HEK293 (cell line): ENCODE data around the gene ZFYVE28.

Experiments used
- EGR2 ChIP-seq: fragments of 450-650 bp; formaldehyde crosslinking; IDR thresholded peaks from 2 replicates; pipeline ENCODE4 v1.5.1; 2016; ENCODE audit warnings: low read depth, missing biosample characterization, missing genetic modification characterization
- SP2 ChIP-seq: fragments of 450-650 bp; formaldehyde crosslinking; IDR thresholded peaks from 2 replicates; pipeline ENCODE4 v1.5.1; 2016; ENCODE audit warnings: missing biosample characterization, missing genetic modification characterization
- WT1 ChIP-seq: fragments of 450-650 bp; formaldehyde crosslinking; IDR thresholded peaks from 2 replicates; pipeline ENCODE4 v1.5.1; 2016; ENCODE audit warnings: missing biosample characterization, missing genetic modification characterization
- ZBTB17 ChIP-seq: fragments of 450-650 bp; formaldehyde crosslinking; IDR thresholded peaks from 2 replicates; pipeline ENCODE4 v1.5.1; 2016; ENCODE audit warnings: missing biosample characterization, missing genetic modification characterization
- ZFHX2 ChIP-seq: fragments of 450-650 bp; formaldehyde crosslinking; conservative IDR thresholded peaks from 2 replicates; pipeline ENCODE4 v1.5.1; 2016; ENCODE audit warnings: missing biosample characterization, missing genetic modification characterization
- ZIC2 ChIP-seq: fragments of 450-650 bp; formaldehyde crosslinking; IDR thresholded peaks from 2 replicates; pipeline ENCODE4 v1.5.1; 2016; ENCODE audit warnings: missing biosample characterization, missing genetic modification characterization
- ZNF155 ChIP-seq: fragments of 450-650 bp; formaldehyde crosslinking; IDR thresholded peaks from 2 replicates; pipeline ENCODE4 v1.5.1; 2016; ENCODE audit warnings: missing biosample characterization, missing genetic modification characterization
- ZNF19 ChIP-seq: fragments of 450-650 bp; formaldehyde crosslinking; IDR thresholded peaks from 2 replicates; pipeline ENCODE4; 2016; ENCODE audit warnings: missing biosample characterization, missing genetic modification characterization, low read depth
- ZNF221 ChIP-seq: fragments of 450-650 bp; formaldehyde crosslinking; IDR thresholded peaks from 2 replicates; pipeline ENCODE4 v1.5.1; 2017; ENCODE audit warnings: missing biosample characterization, missing genetic modification characterization, borderline replicate concordance
- ZNF473 ChIP-seq: fragments of 450-650 bp; formaldehyde crosslinking; IDR thresholded peaks from 2 replicates; pipeline ENCODE4 v1.5.1; 2017; ENCODE audit warnings: missing biosample characterization, missing genetic modification characterization
- ZNF48 ChIP-seq: fragments of 450-650 bp; formaldehyde crosslinking; IDR thresholded peaks from 2 replicates; pipeline ENCODE4 v1.5.1; 2016; ENCODE audit warnings: missing biosample characterization, missing genetic modification characterization
- ZNF548 ChIP-seq: fragments of 450-650 bp; formaldehyde crosslinking; IDR thresholded peaks from 2 replicates; pipeline ENCODE4 v1.5.1; 2016; ENCODE audit warnings: missing biosample characterization, missing genetic modification characterization
- ZNF623 ChIP-seq: fragments of 450-650 bp; formaldehyde crosslinking; IDR thresholded peaks from 2 replicates; pipeline ENCODE4 v1.5.1; 2016; ENCODE audit warnings: missing biosample characterization, missing genetic modification characterization
- ZNF654 ChIP-seq: fragments of 450-650 bp; formaldehyde crosslinking; IDR thresholded peaks from 2 replicates; pipeline ENCODE4 v1.5.1; 2016; ENCODE audit warnings: low read depth, missing biosample characterization, missing genetic modification characterization
- ZNF670 ChIP-seq: fragments of 450-650 bp; formaldehyde crosslinking; IDR thresholded peaks from 2 replicates; pipeline ENCODE4 v1.5.1; 2016; ENCODE audit warnings: missing biosample characterization, missing genetic modification characterization, low read depth
- TF ChIP-seq, protein P1 (sequence below): fragments of 450-650 bp; formaldehyde crosslinking; IDR thresholded peaks from 2 replicates; pipeline ENCODE4 v1.5.1; 2017; ENCODE audit warnings: missing biosample characterization, missing genetic modification characterization
- TF ChIP-seq, protein P2 (sequence below): fragments of 450-650 bp; formaldehyde crosslinking; IDR thresholded peaks from 2 replicates; pipeline ENCODE4 v1.5.1; 2017; ENCODE audit warnings: missing biosample characterization, mild to moderate bottlenecking, missing genetic modification characterization, moderate library complexity
- TF ChIP-seq, protein P3 (sequence below): fragments of 450-650 bp; formaldehyde crosslinking; conservative IDR thresholded peaks from 2 replicates; pipeline ENCODE4 v1.5.1; 2016; ENCODE audit warnings: low read depth, missing biosample characterization, missing genetic modification characterization
- TF ChIP-seq, protein P4 (sequence below): fragments of 450-650 bp; formaldehyde crosslinking; IDR thresholded peaks from 2 replicates; pipeline ENCODE4 v1.5.0; 2017; ENCODE audit warnings: missing biosample characterization, missing genetic modification characterization, borderline replicate concordance
- TF ChIP-seq, protein P5 (sequence below): fragments of 450-650 bp; formaldehyde crosslinking; IDR thresholded peaks from 2 replicates; pipeline ENCODE4 v1.5.1; 2016; ENCODE audit warnings: missing biosample characterization, missing genetic modification characterization
- TF ChIP-seq, protein P6 (sequence below): fragments of 450-650 bp; formaldehyde crosslinking; IDR thresholded peaks from 2 replicates; pipeline ENCODE4 v1.5.1; 2016; ENCODE audit warnings: missing biosample characterization, missing genetic modification characterization

The ZFYVE28 gene

DNA sequence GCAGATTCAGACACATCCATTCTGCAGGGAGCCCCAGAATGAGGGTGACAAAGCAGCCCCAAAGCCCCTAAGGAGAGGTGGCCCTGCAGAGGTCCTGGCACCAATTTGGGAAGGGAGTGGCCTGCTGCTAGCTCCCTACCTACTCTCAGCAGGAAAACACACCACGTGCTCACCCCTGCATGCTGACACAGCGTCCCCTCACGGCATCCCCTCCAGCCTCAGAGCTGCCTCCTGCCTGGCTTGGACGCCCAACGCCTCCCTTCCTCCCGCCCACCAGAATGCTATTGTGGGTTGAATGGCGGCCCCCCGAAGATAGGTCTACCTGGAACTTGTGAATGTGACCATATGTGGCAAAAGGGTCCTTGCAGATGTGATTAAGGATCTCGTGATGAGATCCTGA is 28.8 kb downstream of the ZFYVE28 start (continued):
- TF ChIP-seq ZNF654 (tag by site-specific recombination) (no peak), WT1 (tag by site-specific recombination) (no peak), ZFHX2 (peak; percentile 77), ZNF670 (tag by site-specific recombination) (no peak), ZNF548 (tag by site-specific recombination) (no peak), ZNF48 (tag by site-specific recombination) (no peak), EGR2 (peak; percentile 55), ZBTB17 (tag by site-specific recombination) (no peak), ZNF473 (tag by site-specific recombination) (no peak), ZNF19 (tag by site-specific recombination) (no peak), ZIC2 (tag by site-specific recombination) (peak; percentile 74), ZNF221 (tag by site-specific recombination) (no peak), SP2 (0 out of 2 replicates have a peak, but pooled peaks have one; percentile 14), ZNF623 (no peak), ZNF155 (no peak)
- TF ChIP-seq, protein P1, sequence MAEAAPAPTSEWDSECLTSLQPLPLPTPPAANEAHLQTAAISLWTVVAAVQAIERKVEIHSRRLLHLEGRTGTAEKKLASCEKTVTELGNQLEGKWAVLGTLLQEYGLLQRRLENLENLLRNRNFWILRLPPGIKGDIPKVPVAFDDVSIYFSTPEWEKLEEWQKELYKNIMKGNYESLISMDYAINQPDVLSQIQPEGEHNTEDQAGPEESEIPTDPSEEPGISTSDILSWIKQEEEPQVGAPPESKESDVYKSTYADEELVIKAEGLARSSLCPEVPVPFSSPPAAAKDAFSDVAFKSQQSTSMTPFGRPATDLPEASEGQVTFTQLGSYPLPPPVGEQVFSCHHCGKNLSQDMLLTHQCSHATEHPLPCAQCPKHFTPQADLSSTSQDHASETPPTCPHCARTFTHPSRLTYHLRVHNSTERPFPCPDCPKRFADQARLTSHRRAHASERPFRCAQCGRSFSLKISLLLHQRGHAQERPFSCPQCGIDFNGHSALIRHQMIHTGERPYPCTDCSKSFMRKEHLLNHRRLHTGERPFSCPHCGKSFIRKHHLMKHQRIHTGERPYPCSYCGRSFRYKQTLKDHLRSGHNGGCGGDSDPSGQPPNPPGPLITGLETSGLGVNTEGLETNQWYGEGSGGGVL (tag by site-specific recombination) = no peak
- TF ChIP-seq, protein P2, sequence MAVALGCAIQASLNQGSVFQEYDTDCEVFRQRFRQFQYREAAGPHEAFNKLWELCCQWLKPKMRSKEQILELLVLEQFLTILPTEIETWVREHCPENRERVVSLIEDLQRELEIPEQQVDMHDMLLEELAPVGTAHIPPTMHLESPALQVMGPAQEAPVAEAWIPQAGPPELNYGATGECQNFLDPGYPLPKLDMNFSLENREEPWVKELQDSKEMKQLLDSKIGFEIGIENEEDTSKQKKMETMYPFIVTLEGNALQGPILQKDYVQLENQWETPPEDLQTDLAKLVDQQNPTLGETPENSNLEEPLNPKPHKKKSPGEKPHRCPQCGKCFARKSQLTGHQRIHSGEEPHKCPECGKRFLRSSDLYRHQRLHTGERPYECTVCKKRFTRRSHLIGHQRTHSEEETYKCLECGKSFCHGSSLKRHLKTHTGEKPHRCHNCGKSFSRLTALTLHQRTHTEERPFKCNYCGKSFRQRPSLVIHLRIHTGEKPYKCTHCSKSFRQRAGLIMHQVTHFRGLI (tag by site-specific recombination) = 0 out of 2 replicates have a peak, but pooled peaks have one; percentile 19
- TF ChIP-seq, protein P3, sequence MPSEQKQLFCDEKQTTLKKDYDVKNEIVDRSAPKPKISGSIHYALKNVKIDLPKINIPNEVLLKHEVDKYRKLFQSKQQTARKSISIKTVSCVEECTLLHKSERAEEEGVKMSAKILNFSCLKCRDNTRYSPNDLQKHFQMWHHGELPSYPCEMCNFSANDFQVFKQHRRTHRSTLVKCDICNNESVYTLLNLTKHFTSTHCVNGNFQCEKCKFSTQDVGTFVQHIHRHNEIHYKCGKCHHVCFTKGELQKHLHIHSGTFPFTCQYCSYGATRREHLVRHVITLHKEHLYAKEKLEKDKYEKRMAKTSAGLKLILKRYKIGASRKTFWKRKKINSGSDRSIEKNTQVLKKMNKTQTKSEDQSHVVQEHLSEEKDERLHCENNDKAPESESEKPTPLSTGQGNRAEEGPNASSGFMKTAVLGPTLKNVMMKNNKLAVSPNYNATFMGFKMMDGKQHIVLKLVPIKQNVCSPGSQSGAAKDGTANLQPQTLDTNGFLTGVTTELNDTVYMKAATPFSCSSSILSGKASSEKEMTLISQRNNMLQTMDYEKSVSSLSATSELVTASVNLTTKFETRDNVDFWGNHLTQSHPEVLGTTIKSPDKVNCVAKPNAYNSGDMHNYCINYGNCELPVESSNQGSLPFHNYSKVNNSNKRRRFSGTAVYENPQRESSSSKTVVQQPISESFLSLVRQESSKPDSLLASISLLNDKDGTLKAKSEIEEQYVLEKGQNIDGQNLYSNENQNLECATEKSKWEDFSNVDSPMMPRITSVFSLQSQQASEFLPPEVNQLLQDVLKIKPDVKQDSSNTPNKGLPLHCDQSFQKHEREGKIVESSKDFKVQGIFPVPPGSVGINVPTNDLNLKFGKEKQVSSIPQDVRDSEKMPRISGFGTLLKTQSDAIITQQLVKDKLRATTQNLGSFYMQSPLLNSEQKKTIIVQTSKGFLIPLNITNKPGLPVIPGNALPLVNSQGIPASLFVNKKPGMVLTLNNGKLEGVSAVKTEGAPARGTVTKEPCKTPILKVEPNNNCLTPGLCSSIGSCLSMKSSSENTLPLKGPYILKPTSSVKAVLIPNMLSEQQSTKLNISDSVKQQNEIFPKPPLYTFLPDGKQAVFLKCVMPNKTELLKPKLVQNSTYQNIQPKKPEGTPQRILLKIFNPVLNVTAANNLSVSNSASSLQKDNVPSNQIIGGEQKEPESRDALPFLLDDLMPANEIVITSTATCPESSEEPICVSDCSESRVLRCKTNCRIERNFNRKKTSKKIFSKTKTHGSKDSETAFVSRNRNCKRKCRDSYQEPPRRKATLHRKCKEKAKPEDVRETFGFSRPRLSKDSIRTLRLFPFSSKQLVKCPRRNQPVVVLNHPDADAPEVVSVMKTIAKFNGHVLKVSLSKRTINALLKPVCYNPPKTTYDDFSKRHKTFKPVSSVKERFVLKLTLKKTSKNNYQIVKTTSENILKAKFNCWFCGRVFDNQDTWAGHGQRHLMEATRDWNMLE (tag by site-specific recombination) = no peak
- TF ChIP-seq, protein P4, sequence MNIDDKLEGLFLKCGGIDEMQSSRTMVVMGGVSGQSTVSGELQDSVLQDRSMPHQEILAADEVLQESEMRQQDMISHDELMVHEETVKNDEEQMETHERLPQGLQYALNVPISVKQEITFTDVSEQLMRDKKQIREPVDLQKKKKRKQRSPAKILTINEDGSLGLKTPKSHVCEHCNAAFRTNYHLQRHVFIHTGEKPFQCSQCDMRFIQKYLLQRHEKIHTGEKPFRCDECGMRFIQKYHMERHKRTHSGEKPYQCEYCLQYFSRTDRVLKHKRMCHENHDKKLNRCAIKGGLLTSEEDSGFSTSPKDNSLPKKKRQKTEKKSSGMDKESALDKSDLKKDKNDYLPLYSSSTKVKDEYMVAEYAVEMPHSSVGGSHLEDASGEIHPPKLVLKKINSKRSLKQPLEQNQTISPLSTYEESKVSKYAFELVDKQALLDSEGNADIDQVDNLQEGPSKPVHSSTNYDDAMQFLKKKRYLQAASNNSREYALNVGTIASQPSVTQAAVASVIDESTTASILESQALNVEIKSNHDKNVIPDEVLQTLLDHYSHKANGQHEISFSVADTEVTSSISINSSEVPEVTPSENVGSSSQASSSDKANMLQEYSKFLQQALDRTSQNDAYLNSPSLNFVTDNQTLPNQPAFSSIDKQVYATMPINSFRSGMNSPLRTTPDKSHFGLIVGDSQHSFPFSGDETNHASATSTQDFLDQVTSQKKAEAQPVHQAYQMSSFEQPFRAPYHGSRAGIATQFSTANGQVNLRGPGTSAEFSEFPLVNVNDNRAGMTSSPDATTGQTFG = no peak
- TF ChIP-seq, protein P5, sequence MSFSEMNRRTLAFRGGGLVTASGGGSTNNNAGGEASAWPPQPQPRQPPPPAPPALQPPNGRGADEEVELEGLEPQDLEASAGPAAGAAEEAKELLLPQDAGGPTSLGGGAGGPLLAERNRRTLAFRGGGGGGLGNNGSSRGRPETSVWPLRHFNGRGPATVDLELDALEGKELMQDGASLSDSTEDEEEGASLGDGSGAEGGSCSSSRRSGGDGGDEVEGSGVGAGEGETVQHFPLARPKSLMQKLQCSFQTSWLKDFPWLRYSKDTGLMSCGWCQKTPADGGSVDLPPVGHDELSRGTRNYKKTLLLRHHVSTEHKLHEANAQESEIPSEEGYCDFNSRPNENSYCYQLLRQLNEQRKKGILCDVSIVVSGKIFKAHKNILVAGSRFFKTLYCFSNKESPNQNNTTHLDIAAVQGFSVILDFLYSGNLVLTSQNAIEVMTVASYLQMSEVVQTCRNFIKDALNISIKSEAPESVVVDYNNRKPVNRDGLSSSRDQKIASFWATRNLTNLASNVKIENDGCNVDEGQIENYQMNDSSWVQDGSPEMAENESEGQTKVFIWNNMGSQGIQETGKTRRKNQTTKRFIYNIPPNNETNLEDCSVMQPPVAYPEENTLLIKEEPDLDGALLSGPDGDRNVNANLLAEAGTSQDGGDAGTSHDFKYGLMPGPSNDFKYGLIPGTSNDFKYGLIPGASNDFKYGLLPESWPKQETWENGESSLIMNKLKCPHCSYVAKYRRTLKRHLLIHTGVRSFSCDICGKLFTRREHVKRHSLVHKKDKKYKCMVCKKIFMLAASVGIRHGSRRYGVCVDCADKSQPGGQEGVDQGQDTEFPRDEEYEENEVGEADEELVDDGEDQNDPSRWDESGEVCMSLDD (tag by site-specific recombination) = no peak
- TF ChIP-seq, protein P6, sequence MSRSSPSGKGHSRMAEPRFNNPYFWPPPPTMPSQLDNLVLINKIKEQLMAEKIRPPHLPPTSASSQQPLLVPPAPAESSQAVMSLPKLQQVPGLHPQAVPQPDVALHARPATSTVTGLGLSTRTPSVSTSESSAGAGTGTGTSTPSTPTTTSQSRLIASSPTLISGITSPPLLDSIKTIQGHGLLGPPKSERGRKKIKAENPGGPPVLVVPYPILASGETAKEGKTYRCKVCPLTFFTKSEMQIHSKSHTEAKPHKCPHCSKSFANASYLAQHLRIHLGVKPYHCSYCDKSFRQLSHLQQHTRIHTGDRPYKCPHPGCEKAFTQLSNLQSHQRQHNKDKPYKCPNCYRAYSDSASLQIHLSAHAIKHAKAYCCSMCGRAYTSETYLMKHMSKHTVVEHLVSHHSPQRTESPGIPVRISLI = no peak
